ENCODE data around the gene USP36. TPM values are rescaled to one million over a fixed set of nuclear protein-coding genes. Genes with fewer than 3 reads are reported as not detected.

Gene USP36
- total and polyA plus RNA-seq, 12 donors: 10.0 to 28.8 (median 24.8) TPM

- no peaks in the 10 kb centered on the region for H3K9me3 ChIP-seq
- DNase-seq: no peak
- 94 to 96% methylated on average over 18 of the region's 18 CpGs for WGBS, 2 donors
- H3K27ac ChIP-seq: no peak overlapping the region
- no peak overlapping the region for H3K4me3 ChIP-seq
- intact Hi-C loops (cut with DNase I): loop anchor here in 1 of 10 donors (10.0 kb wide), 1 partner anchor 306 kb away; no protein-coding TSS in a partner anchor
- H3K36me3 ChIP-seq: peaks cover 0 to 96% (median 50%) of the 10 kb centered on the region in 9 donors
- TF ChIP-seq CTCF (IDR thresholded peaks at IDR 0.05): no peak
- peaks cover 3 to 45% (median 29%) of the 10 kb centered on the region in 9 donors for H3K4me1 ChIP-seq
- no peak for ATAC-seq
- no peaks in the 10 kb centered on the region for H3K27me3 ChIP-seq
These were observed 40.3 kb downstream of the USP36 start for GRCh38 chr17:78800132-78800931.

- peak in 6 of 8 donors; percentile 18 to 44 (median 30) for ATAC-seq
- no peaks in the 10 kb centered on the region for H3K9me3 ChIP-seq
- no peak overlapping the region for H3K27ac ChIP-seq
- intact Hi-C loops (cut with DNase I): loop anchor here in 9 of 10 donors (1.0 to 10.0 kb wide), 6 partner anchors 82 to 304 kb away; no protein-coding TSS in a partner anchor
- H3K27me3 ChIP-seq: no peaks in the 10 kb centered on the region
- WGBS, 2 donors: 77 to 82% methylated on average over 33 of the region's 33 CpGs
- H3K4me1 ChIP-seq: peaks cover 3 to 39% (median 26%) of the 10 kb centered on the region in 9 donors
- TF ChIP-seq CTCF (IDR thresholded peaks at IDR 0.05): peak in 8 of 9 donors; percentile 24 to 63 (median 56)
- no peak overlapping the region for H3K4me3 ChIP-seq
- peaks cover 0 to 96% (median 49%) of the 10 kb centered on the region in 9 donors for H3K36me3 ChIP-seq
- DNase-seq: no peak
These were observed 41.7 kb downstream of the USP36 start for GRCh38 chr17:78798695-78799559.

GRCh38 chr17:78797691-78798585, 42.7 kb downstream of the USP36 start:
- no peak overlapping the region for H3K4me3 ChIP-seq
- 83 to 88% methylated on average over 28 of the region's 28 CpGs for WGBS, 2 donors
- no peaks in the 10 kb centered on the region for H3K9me3 ChIP-seq
- intact Hi-C loops (cut with DNase I): loop anchor here in 9 of 10 donors (2.0 to 10.0 kb wide), 6 partner anchors 31 to 303 kb away; no protein-coding TSS in a partner anchor
- no peak for TF ChIP-seq CTCF (IDR thresholded peaks at IDR 0.05)
- H3K36me3 ChIP-seq: peaks cover 0 to 96% (median 42%) of the 10 kb centered on the region in 9 donors
- ATAC-seq (peak in 1 of 8 donors; percentile 2), DNase-seq (no peak)
- peaks cover 3 to 41% (median 19%) of the 10 kb centered on the region in 9 donors for H3K4me1 ChIP-seq
- H3K27ac ChIP-seq: no peak overlapping the region
- H3K27me3 ChIP-seq: no peaks in the 10 kb centered on the region

Data from heart right ventricle (tissue), 16 donors.